Measurements from ENCODE around the gene SEMA5B.
A peak's percentile ranks its signal among the peaks of the same experiment; 100 is the strongest.

SEMA5B gene

GRCh38 chr3:122928396-122929187, 99.0 kb downstream of the SEMA5B start:
- Histone ChIP-seq H3K4me1 (ENCODE audit: control insufficient read depth, insufficient read depth, low read length) (no peaks in the 10 kb centered on the region), H3K36me3 (ENCODE audit: control insufficient read depth, insufficient read depth, low read length, severe bottlenecking) (no peaks in the 10 kb centered on the region), H3K9ac (ENCODE audit: low read length) (no peak overlapping the region), H3K27me3 (replicated peaks; ENCODE audit: control insufficient read depth, insufficient read depth, low read length) (peaks cover 72% of the 10 kb centered on the region), H3K9me3 (ENCODE audit: control insufficient read depth, low read length) (no peaks in the 10 kb centered on the region), H3K4me3 (ENCODE audit: low read length) (no peak overlapping the region)
- DNase-seq (ENCODE audit: low read depth), result no peak

DNA sequence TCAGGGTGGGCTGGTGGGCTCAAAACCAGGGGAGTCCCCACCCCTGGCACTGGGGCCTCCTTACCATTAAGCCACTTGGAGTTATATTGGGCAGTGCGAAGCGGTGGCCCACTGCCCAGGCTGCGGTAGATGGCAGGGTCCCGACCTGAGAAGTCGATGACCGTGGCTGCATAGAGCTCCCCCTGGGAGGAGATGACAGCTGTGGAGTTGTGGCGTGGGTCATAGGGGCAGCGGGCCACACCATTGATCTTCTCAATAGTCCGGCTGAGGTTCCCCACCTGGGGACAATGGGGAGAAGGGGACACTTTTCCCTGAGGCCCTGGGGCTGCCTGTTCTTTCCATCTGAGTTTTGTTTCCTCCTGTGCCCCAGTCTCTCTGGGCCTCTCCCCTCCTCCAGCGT, 99.8 kb downstream of the SEMA5B start:
- Histone ChIP-seq H3K9me3 (ENCODE audit: control insufficient read depth, low read length) (no peaks in the 10 kb centered on the region), H3K4me1 (ENCODE audit: control insufficient read depth, insufficient read depth, low read length) (no peaks in the 10 kb centered on the region), H3K9ac (ENCODE audit: low read length) (no peak overlapping the region), H3K27me3 (replicated peaks; ENCODE audit: control insufficient read depth, insufficient read depth, low read length) (peaks cover 76% of the 10 kb centered on the region), H3K4me3 (ENCODE audit: low read length) (no peak overlapping the region), H3K36me3 (ENCODE audit: control insufficient read depth, insufficient read depth, low read length, severe bottlenecking) (no peaks in the 10 kb centered on the region)
- DNase-seq (ENCODE audit: low read depth), result no peak

GRCh38 chr3:122926811-122927210, 100.8 kb downstream of the SEMA5B start:
- H3K27me3 ChIP-seq (replicated peaks; ENCODE audit: control insufficient read depth, insufficient read depth, low read length), result peaks cover 80% of the 10 kb centered on the region
- no peaks in the 10 kb centered on the region for H3K36me3 ChIP-seq (ENCODE audit: control insufficient read depth, insufficient read depth, low read length, severe bottlenecking)
- no peaks in the 10 kb centered on the region for H3K9me3 ChIP-seq (ENCODE audit: control insufficient read depth, low read length)
- no peak overlapping the region for H3K9ac ChIP-seq (ENCODE audit: low read length)
- no peaks in the 10 kb centered on the region for H3K4me1 ChIP-seq (ENCODE audit: control insufficient read depth, insufficient read depth, low read length)
- H3K4me3 ChIP-seq (ENCODE audit: low read length), result no peak overlapping the region
- DNase-seq (ENCODE audit: low read depth), result no peak

- Histone ChIP-seq H3K9ac (ENCODE audit: low read length) (no peak overlapping the region), H3K4me3 (ENCODE audit: low read length) (no peak overlapping the region), H3K36me3 (ENCODE audit: control insufficient read depth, insufficient read depth, low read length, severe bottlenecking) (no peaks in the 10 kb centered on the region), H3K4me1 (ENCODE audit: control insufficient read depth, insufficient read depth, low read length) (no peaks in the 10 kb centered on the region), H3K9me3 (ENCODE audit: control insufficient read depth, low read length) (no peaks in the 10 kb centered on the region), H3K27me3 (replicated peaks; ENCODE audit: control insufficient read depth, insufficient read depth, low read length) (peaks cover 85% of the 10 kb centered on the region)
- no peak for DNase-seq (ENCODE audit: low read depth)
Measured at GRCh38 chr3:122926322-122926721, 101.2 kb downstream of the SEMA5B start.

DNA sequence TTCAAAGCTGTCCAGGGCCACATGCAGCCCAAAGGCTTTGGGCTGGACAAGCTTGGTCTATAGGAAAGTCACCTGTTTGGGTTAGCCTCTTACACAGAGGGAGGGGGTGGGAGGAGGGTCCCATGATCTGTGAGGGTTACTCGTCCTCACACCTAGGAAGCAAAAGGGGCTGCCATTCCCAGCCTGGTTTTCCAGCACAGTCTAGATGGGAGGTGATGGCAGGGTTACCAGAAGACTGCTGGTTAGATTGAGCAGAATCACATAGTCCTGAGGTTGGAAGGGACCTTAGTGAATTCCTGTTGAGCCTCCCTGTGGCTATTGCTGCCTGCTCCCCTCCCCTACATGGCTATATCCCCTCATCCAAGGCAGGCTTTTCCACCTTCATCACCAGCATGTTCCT, 101.8 kb downstream of the SEMA5B start:
- Histone ChIP-seq H3K27me3 (replicated peaks; ENCODE audit: control insufficient read depth, insufficient read depth, low read length) (peaks cover 87% of the 10 kb centered on the region), H3K36me3 (ENCODE audit: control insufficient read depth, insufficient read depth, low read length, severe bottlenecking) (no peaks in the 10 kb centered on the region), H3K9ac (ENCODE audit: low read length) (no peak overlapping the region), H3K4me3 (ENCODE audit: low read length) (no peak overlapping the region), H3K9me3 (ENCODE audit: control insufficient read depth, low read length) (no peaks in the 10 kb centered on the region), H3K4me1 (ENCODE audit: control insufficient read depth, insufficient read depth, low read length) (no peaks in the 10 kb centered on the region)
- no peak for DNase-seq (ENCODE audit: low read depth)

GRCh38 chr3:122924056-122924455, 103.5 kb downstream of the SEMA5B start:
- Histone ChIP-seq H3K27me3 (replicated peaks; ENCODE audit: control insufficient read depth, insufficient read depth, low read length) (peaks cover 81% of the 10 kb centered on the region), H3K9me3 (ENCODE audit: control insufficient read depth, low read length) (no peaks in the 10 kb centered on the region), H3K36me3 (ENCODE audit: control insufficient read depth, insufficient read depth, low read length, severe bottlenecking) (no peaks in the 10 kb centered on the region), H3K4me3 (ENCODE audit: low read length) (no peak overlapping the region), H3K9ac (ENCODE audit: low read length) (no peak overlapping the region), H3K4me1 (ENCODE audit: control insufficient read depth, insufficient read depth, low read length) (no peaks in the 10 kb centered on the region)
- DNase-seq (ENCODE audit: low read depth), result no peak

DNA sequence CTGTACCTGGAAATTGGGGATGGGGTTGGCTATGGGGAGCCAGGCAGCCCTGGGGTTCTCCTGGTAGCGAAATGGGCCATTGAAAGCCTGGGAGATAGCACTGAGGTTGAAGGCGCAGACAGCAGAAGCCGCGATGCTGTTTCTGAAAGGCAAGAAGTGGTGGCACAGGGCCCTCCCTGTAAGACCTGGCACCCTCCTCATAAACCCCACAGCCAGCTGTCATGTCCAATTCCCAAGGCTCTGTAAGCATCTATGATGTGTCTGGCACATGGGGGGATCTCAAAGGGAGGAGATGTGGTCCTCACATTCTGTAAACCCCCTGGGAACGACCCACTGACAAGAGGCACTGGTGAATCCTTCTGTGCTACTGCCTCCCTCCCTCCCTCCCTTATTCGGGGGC, 104.0 kb downstream of the SEMA5B start:
- no peaks in the 10 kb centered on the region for H3K4me1 ChIP-seq (ENCODE audit: control insufficient read depth, insufficient read depth, low read length)
- H3K36me3 ChIP-seq (ENCODE audit: control insufficient read depth, insufficient read depth, low read length, severe bottlenecking), result no peaks in the 10 kb centered on the region
- H3K27me3 ChIP-seq (replicated peaks; ENCODE audit: control insufficient read depth, insufficient read depth, low read length), result peaks cover 76% of the 10 kb centered on the region
- H3K4me3 ChIP-seq (ENCODE audit: low read length), result no peak overlapping the region
- no peaks in the 10 kb centered on the region for H3K9me3 ChIP-seq (ENCODE audit: control insufficient read depth, low read length)
- DNase-seq (ENCODE audit: low read depth), result no peak
- no peak overlapping the region for H3K9ac ChIP-seq (ENCODE audit: low read length)

- H3K9ac ChIP-seq (ENCODE audit: low read length), result no peak overlapping the region
- DNase-seq (ENCODE audit: low read depth), result no peak
- peaks cover 69% of the 10 kb centered on the region for H3K27me3 ChIP-seq (replicated peaks; ENCODE audit: control insufficient read depth, insufficient read depth, low read length)
- H3K4me3 ChIP-seq (ENCODE audit: low read length), result no peak overlapping the region
- H3K36me3 ChIP-seq (ENCODE audit: control insufficient read depth, insufficient read depth, low read length, severe bottlenecking), result no peaks in the 10 kb centered on the region
- H3K9me3 ChIP-seq (ENCODE audit: control insufficient read depth, low read length), result no peaks in the 10 kb centered on the region
- H3K4me1 ChIP-seq (ENCODE audit: control insufficient read depth, insufficient read depth, low read length), result no peaks in the 10 kb centered on the region
Measured at GRCh38 chr3:122921791-122922651, 105.5 kb downstream of the SEMA5B start.

DNA sequence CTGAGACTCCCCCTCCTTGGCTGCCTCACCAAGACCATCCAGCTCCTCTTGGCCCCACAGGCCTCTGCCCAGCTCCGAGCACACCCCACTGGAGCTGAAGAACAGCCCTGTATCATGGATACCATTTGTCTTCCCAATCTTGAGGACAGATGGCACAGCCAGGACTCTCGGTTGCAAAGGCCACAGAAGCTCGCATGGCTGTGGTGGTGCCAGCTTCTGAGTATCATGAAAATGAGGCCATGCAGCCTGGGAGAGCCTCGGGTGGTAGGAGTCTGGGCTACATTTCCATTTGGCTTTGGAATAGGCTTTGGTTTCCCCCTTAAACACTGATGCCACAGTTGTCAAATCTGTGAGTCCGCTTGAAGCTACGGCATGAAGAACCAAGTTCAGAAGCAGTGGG, 106.6 kb downstream of the SEMA5B start:
- Histone ChIP-seq H3K9ac (ENCODE audit: low read length) (no peak overlapping the region), H3K4me1 (ENCODE audit: control insufficient read depth, insufficient read depth, low read length) (no peaks in the 10 kb centered on the region), H3K9me3 (ENCODE audit: control insufficient read depth, low read length) (no peaks in the 10 kb centered on the region), H3K27me3 (replicated peaks; ENCODE audit: control insufficient read depth, insufficient read depth, low read length) (peaks cover 69% of the 10 kb centered on the region), H3K4me3 (ENCODE audit: low read length) (no peak overlapping the region), H3K36me3 (ENCODE audit: control insufficient read depth, insufficient read depth, low read length, severe bottlenecking) (no peaks in the 10 kb centered on the region)
- no peak for DNase-seq (ENCODE audit: low read depth)

DNA sequence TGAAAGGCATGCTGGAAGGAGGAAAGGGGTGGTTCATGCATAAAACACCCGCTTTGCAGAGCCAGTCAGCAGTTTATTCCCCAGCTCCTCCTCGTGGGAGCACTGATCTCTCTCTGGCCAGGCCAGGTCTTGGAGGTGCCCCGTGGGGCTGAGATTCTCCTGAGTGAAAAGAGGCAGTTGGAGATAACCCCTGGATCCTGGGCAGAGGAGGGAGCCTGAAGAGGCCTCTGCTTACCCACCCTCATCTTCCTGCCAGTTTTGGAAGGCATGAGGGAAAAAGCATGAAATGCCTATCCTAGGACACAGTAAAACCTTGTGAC, 108.3 kb downstream of the SEMA5B start:
- Histone ChIP-seq H3K4me3 (ENCODE audit: low read length) (no peak overlapping the region), H3K9ac (ENCODE audit: low read length) (no peak overlapping the region), H3K4me1 (ENCODE audit: control insufficient read depth, insufficient read depth, low read length) (no peaks in the 10 kb centered on the region), H3K9me3 (ENCODE audit: control insufficient read depth, low read length) (no peaks in the 10 kb centered on the region), H3K36me3 (ENCODE audit: control insufficient read depth, insufficient read depth, low read length, severe bottlenecking) (no peaks in the 10 kb centered on the region), H3K27me3 (replicated peaks; ENCODE audit: control insufficient read depth, insufficient read depth, low read length) (peaks cover 66% of the 10 kb centered on the region)
- no peak for DNase-seq (ENCODE audit: low read depth)

GRCh38 chr3:122918576-122919290, 108.8 kb downstream of the SEMA5B start:
- no peaks in the 10 kb centered on the region for H3K4me1 ChIP-seq (ENCODE audit: control insufficient read depth, insufficient read depth, low read length)
- H3K4me3 ChIP-seq (ENCODE audit: low read length), result no peak overlapping the region
- H3K9me3 ChIP-seq (ENCODE audit: control insufficient read depth, low read length), result no peaks in the 10 kb centered on the region
- peaks cover 65% of the 10 kb centered on the region for H3K27me3 ChIP-seq (replicated peaks; ENCODE audit: control insufficient read depth, insufficient read depth, low read length)
- H3K36me3 ChIP-seq (ENCODE audit: control insufficient read depth, insufficient read depth, low read length, severe bottlenecking), result no peaks in the 10 kb centered on the region
- no peak overlapping the region for H3K9ac ChIP-seq (ENCODE audit: low read length)
- DNase-seq (ENCODE audit: low read depth), result peak; percentile 29

All from adipocyte (in vitro differentiated cells).